Liver (tissue), 9 donors: ENCODE measurements around the gene ERN1. TPM values are rescaled to one million over a fixed set of nuclear protein-coding genes. Genes with fewer than 3 reads are reported as not detected.

Experiments used
- DNase-seq: peaks from one replicate; pipeline ENCODE4 v3.0.0-alpha.2; 2017; ENCODE audit warnings: low spot score
- H3K27ac ChIP-seq, 2 donors: one replicate each; pipeline ENCODE4 v1.7.0; 2013; ENCODE audit warnings: inconsistent platforms in 2 of 2, low read length in 2 of 2, control low read depth in 1 of 2, low read depth in 1 of 2, mild to moderate bottlenecking in 1 of 2
- H3K27me3 ChIP-seq, 4 donors: one replicate each; pipeline versions ENCODE4 v1.6.1 to v1.7.0; 2013; ENCODE audit warnings: low read length in 3 of 4, inconsistent platforms in 1 of 4, mild to moderate bottlenecking in 1 of 4, moderate library complexity in 1 of 4; ENCODE audit not compliant: control insufficient read depth in 4 of 4, insufficient read depth in 4 of 4
- H3K36me3 ChIP-seq, 4 donors: one replicate each; pipeline versions ENCODE4 v1.6.1 to v1.7.0; 2013; ENCODE audit warnings: low read length in 3 of 4, mild to moderate bottlenecking in 3 of 4, low read depth in 1 of 4, moderate library complexity in 1 of 4; ENCODE audit not compliant: control insufficient read depth in 4 of 4, insufficient read depth in 3 of 4
- H3K4me1 ChIP-seq, 4 donors: one replicate each; pipeline versions ENCODE4 v1.6.1 to v1.7.0; 2013; ENCODE audit warnings: low read length in 3 of 4, mild to moderate bottlenecking in 3 of 4, moderate library complexity in 1 of 4; ENCODE audit not compliant: control insufficient read depth in 4 of 4, insufficient read depth in 4 of 4
- H3K4me3 ChIP-seq, 3 donors: one replicate each; pipeline versions ENCODE4 v1.6.1 to v1.7.0; 2013; ENCODE audit warnings: low read length in 3 of 3, control low read depth in 1 of 3, low read depth in 1 of 3, mild to moderate bottlenecking in 1 of 3
- H3K9ac ChIP-seq, 2 donors: one replicate each; pipeline ENCODE4 v1.7.0; 2013; ENCODE audit warnings: low read length in 2 of 2, mild to moderate bottlenecking in 2 of 2, moderate library complexity in 2 of 2, control low read depth in 1 of 2, low read depth in 1 of 2
- H3K9me3 ChIP-seq, 4 donors: one replicate each; pipeline versions ENCODE4 v1.6.1 to v1.7.0; 2013; ENCODE audit warnings: low read length in 3 of 4; ENCODE audit not compliant: control insufficient read depth in 4 of 4
- EGR1 ChIP-seq, 2 donors: IDR thresholded peaks; 2 replicates each; pipeline ENCODE4 v1.6.1; 2016 to 2018; ENCODE audit warnings: antibody characterized with exemption in 2 of 2, low read depth in 2 of 2
- FOXA1 ChIP-seq: IDR thresholded peaks from 2 replicates; pipeline ENCODE4 v1.6.1; 2016; ENCODE audit warnings: antibody characterized with exemption
- FOXA2 ChIP-seq: IDR thresholded peaks from 2 replicates; pipeline ENCODE4 v1.6.1; 2016; ENCODE audit warnings: antibody characterized with exemption
- HNF4A ChIP-seq, 2 donors: conservative IDR thresholded peaks; 2 replicates each; pipeline ENCODE4 v1.6.1; 2016; ENCODE audit warnings: antibody characterized with exemption in 2 of 2, mild to moderate bottlenecking in 2 of 2
- HNF4G ChIP-seq: IDR thresholded peaks from 2 replicates; pipeline ENCODE4 v1.6.1; 2016; ENCODE audit warnings: antibody characterized with exemption
- JUND ChIP-seq, 2 donors: IDR thresholded peaks; 2 replicates each; pipeline ENCODE4 v1.6.1; 2016; ENCODE audit warnings: antibody characterized with exemption in 2 of 2
- RAD21 ChIP-seq, 2 donors: IDR thresholded peaks; 2 replicates each; pipeline ENCODE4 v1.6.1; 2016; ENCODE audit warnings: antibody characterized with exemption in 2 of 2, mild to moderate bottlenecking in 2 of 2
- RXRA ChIP-seq, 2 donors: IDR thresholded peaks; 2 replicates each; pipeline ENCODE4 v1.6.1; 2017 to 2018; ENCODE audit warnings: antibody characterized with exemption in 2 of 2, mild to moderate bottlenecking in 1 of 2
- WGBS: extraction: QIAGEN DNeasy Blood & Tissue Kit; methylation state at CpG from one replicate; pipeline ENCODE4 v1.1.7; 2013; 5-methylcytosine and 5-hydroxymethylcytosine counted together
- polyA plus RNA-seq, 2 donors: library from polyadenylated mRNA; stranded (reverse) in 1 of 2; unstranded in 1 of 2; fragments of 200-250 nt in 1 of 2; fragments of >200 nt in 1 of 2; fragmentation: Nextera tagmentation in 1 of 2; extraction: Ambion mirVana in 1 of 2; gene quantifications; one replicate each; pipeline versions ENCODE4 v1.2.1 to v1.2.3, GENCODE V29; 2013 to 2015
- total RNA-seq, 2 donors: library from RNA; depleted of rRNA; stranded (reverse); fragments of >200 nt; gene quantifications; one replicate each; pipeline ENCODE4 v1.2.3, GENCODE V29; 2014
- TF ChIP-seq, protein P1 (sequence below): IDR thresholded peaks from 2 replicates; pipeline ENCODE4 v1.6.1; 2016; ENCODE audit warnings: antibody characterized with exemption
- TF ChIP-seq, protein P2 (sequence below): IDR thresholded peaks from 2 replicates; pipeline ENCODE4 v1.6.1; 2016; ENCODE audit warnings: antibody characterized with exemption, mild to moderate bottlenecking
- TF ChIP-seq, protein P3 (sequence below): IDR thresholded peaks from 2 replicates; pipeline ENCODE4 v1.6.1; 2016; ENCODE audit warnings: antibody characterized with exemption
- donor health status: healthy.
- donor health status: healthy.
- donor health status: healthy.
- donor health status: healthy.
- donor health status: healthy.

Gene ERN1
- total and polyA plus RNA-seq, 4 donors: 6.3 to 35.1 (median 14.9) TPM

DNA sequence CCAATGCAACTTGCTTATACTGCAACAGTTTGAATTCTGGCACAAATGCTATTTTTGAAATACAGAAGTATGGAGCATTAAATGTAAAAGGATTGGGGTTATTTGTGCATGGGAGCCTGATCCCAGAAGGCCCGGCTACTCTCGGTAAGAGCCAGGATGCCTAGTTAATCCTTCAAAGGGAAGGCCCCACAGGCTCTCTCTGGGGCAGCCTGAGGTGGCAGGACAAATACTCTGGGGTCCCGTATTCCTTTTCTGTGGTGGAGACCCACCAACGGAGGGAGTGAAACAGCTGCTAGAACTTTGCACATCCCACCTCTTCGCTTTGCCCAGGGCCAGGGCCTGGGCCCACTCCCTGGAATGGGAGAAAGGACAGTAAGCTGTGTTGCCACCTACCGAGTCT, 30.4 kb downstream of the ERN1 start (continued):
- no peak for TF ChIP-seq RXRA (IDR thresholded peaks at IDR 0.05)
- no peak for TF ChIP-seq FOXA1

DNA sequence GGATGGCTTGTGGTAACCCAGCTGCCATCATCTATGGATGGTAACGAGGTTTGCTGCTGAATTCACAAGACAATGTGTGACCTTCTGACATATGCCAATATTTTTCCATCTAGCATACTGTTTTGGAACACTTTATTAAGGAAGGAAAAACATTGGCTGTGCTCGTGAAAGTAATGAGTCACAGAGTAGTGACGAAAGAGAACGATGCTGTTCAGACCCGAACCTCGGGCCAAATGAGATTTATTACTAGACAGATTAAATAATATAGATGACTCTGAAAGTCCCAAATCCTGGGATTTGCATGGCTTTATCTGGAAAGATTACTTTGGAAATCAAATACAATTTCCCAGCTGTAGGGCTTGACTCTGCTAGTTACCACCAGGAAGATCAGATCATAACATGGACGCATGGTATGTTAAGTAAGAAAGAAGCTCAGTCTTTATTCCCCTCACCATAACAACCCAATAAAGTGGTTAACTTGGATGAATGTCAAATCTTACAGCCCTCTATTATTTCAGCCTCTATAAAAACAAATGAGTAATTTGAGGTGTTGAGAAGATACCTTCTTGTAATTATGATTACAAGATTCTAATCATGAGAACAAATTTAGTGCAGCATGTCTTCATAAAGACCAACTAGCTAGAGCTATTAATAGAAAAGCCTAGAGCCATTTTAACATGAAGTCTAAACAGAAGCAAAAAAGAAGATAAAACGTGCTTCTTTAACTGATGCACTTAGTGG, 32.6 kb downstream of the ERN1 start:
- Histone ChIP-seq H3K27ac (no peak overlapping the region), H3K36me3 (peaks cover 1 to 22% (median 21%) of the 10 kb centered on the region in 4 donors), H3K9me3 (no peaks in the 10 kb centered on the region), H3K27me3 (no peaks in the 10 kb centered on the region), H3K4me1 (peaks cover 8 to 44% (median 18%) of the 10 kb centered on the region in 4 donors), H3K4me3 (no peak overlapping the region), H3K9ac (no peak overlapping the region)
- no peak for DNase-seq
- TF ChIP-seq HNF4G: no peak
- 83% methylated on average over 8 of the region's 8 CpGs for WGBS

DNA sequence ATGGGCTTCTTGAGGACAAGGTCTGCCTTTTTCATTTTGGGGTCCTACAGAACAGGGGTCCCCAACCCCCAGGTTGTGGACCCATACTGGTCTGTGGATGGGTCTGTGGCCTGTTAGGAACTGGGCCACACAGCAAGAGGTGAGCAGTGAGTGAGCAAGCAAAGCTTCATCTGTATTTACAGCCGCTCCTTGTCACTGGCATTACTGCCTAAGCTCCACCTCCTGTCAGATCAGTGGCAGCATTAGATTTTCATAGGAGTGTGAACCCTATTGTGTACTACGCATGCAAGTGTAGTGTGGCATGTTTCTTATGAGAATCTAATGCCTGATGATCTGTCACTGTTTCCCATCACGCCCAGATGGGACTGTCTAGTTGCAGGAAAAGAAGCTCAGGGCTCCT, 33.9 kb downstream of the ERN1 start:
- Histone ChIP-seq H3K4me1 (peaks cover 8 to 44% (median 21%) of the 10 kb centered on the region in 4 donors), H3K9me3 (no peaks in the 10 kb centered on the region), H3K4me3 (no peak overlapping the region), H3K36me3 (peaks cover 1 to 22% (median 21%) of the 10 kb centered on the region in 4 donors), H3K9ac (no peak overlapping the region), H3K27me3 (no peaks in the 10 kb centered on the region), H3K27ac (peak overlapping the region; percentile 29 to 36)
- TF ChIP-seq, protein P1, sequence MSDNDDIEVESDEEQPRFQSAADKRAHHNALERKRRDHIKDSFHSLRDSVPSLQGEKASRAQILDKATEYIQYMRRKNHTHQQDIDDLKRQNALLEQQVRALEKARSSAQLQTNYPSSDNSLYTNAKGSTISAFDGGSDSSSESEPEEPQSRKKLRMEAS: no peak
- TF ChIP-seq, protein P2, sequence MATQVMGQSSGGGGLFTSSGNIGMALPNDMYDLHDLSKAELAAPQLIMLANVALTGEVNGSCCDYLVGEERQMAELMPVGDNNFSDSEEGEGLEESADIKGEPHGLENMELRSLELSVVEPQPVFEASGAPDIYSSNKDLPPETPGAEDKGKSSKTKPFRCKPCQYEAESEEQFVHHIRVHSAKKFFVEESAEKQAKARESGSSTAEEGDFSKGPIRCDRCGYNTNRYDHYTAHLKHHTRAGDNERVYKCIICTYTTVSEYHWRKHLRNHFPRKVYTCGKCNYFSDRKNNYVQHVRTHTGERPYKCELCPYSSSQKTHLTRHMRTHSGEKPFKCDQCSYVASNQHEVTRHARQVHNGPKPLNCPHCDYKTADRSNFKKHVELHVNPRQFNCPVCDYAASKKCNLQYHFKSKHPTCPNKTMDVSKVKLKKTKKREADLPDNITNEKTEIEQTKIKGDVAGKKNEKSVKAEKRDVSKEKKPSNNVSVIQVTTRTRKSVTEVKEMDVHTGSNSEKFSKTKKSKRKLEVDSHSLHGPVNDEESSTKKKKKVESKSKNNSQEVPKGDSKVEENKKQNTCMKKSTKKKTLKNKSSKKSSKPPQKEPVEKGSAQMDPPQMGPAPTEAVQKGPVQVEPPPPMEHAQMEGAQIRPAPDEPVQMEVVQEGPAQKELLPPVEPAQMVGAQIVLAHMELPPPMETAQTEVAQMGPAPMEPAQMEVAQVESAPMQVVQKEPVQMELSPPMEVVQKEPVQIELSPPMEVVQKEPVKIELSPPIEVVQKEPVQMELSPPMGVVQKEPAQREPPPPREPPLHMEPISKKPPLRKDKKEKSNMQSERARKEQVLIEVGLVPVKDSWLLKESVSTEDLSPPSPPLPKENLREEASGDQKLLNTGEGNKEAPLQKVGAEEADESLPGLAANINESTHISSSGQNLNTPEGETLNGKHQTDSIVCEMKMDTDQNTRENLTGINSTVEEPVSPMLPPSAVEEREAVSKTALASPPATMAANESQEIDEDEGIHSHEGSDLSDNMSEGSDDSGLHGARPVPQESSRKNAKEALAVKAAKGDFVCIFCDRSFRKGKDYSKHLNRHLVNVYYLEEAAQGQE: no peak
- TF ChIP-seq JUND (IDR thresholded peaks at IDR 0.05): no peak
- no peak for TF ChIP-seq HNF4A (conservative IDR thresholded peaks at IDR 0.05)
- TF ChIP-seq EGR1 (IDR thresholded peaks at IDR 0.05; ENCODE audit: low read depth in 2 of 2): no peak
- TF ChIP-seq FOXA2: no peak
- TF ChIP-seq RAD21 (IDR thresholded peaks at IDR 0.05): no peak
- TF ChIP-seq HNF4G: no peak
- no peak for TF ChIP-seq RXRA (IDR thresholded peaks at IDR 0.05)
- DNase-seq: no peak
- 98% methylated on average over 3 of the region's 3 CpGs for WGBS

DNA sequence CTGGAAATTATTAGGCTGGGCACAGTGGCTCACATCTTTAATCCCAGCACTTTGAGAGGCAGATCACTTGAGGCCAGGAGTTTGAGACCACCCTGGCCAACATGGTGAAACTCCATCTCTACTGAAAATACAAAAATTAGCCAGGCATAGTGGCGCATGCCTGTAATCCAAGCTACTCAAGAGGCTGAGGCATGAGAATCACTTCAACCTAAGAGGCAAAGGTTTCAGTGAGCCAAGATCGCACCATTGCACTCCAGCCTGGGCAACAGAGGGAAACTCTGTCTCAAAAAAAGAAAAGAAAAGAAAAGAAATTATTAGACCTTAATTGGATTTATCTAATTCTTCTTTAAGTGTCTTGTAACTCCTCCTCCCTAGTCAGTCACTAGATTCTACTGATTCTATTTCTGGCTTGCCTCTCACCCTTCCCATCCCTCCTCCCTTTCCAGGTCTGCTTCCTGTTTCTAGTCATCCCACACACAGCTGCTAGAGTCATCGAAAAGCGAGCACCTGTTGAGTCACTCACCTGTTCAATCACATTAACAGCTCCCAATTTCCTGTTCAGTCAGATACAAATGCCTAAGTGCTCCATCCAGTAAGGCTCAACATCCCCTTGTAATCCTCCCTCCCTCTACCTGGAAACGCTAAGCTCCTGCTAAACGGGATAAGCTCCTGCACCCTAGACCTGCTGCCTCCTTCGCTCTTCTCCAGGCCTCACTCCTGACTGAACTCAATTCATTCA, 34.6 kb downstream of the ERN1 start:
- H3K4me3 ChIP-seq: no peak overlapping the region
- H3K4me1 ChIP-seq: peaks cover 8 to 45% (median 21%) of the 10 kb centered on the region in 4 donors
- no peak for DNase-seq
- peak overlapping the region; percentile 29 to 36 for H3K27ac ChIP-seq
- H3K9ac ChIP-seq: no peak overlapping the region
- peaks cover 1 to 22% (median 21%) of the 10 kb centered on the region in 4 donors for H3K36me3 ChIP-seq
- whole genome bisulfite sequencing: 91% methylated on average over 7 of the region's 7 CpGs
- TF ChIP-seq, protein P3, sequence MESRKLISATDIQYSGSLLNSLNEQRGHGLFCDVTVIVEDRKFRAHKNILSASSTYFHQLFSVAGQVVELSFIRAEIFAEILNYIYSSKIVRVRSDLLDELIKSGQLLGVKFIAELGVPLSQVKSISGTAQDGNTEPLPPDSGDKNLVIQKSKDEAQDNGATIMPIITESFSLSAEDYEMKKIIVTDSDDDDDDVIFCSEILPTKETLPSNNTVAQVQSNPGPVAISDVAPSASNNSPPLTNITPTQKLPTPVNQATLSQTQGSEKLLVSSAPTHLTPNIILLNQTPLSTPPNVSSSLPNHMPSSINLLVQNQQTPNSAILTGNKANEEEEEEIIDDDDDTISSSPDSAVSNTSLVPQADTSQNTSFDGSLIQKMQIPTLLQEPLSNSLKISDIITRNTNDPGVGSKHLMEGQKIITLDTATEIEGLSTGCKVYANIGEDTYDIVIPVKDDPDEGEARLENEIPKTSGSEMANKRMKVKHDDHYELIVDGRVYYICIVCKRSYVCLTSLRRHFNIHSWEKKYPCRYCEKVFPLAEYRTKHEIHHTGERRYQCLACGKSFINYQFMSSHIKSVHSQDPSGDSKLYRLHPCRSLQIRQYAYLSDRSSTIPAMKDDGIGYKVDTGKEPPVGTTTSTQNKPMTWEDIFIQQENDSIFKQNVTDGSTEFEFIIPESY: no peak
- TF ChIP-seq RAD21 (IDR thresholded peaks at IDR 0.05): no peak
- H3K27me3 ChIP-seq: no peaks in the 10 kb centered on the region
- H3K9me3 ChIP-seq: no peaks in the 10 kb centered on the region
